Measurements from ENCODE around the gene BMP2K.
"Not testable (repeated sequence)": the region's sequence is repeated elsewhere in the genome, so short reads cannot be mapped to it uniquely, and the experiment has no call there.

Gene BMP2K

DNA sequence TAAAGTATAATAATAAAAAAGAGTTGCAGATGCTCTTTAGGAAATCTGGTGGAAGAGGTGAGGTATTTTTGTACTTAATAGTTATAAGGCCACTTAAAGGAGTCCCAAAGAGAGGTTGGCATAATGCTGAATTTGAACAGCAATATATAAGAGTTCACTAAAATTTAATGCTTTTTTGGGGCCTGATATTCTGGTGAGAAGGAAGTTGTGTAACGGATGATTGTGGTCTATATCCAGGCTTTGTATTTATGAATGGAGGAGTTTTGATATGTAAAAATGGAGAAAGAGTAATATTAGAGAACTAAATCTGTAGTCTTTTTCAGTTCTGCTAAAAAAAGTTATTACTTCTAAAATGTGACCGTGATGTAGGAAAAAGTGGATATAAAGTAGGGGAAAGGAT, 20.4 kb downstream of the BMP2K start:
- DNase-seq = no peak

DNA sequence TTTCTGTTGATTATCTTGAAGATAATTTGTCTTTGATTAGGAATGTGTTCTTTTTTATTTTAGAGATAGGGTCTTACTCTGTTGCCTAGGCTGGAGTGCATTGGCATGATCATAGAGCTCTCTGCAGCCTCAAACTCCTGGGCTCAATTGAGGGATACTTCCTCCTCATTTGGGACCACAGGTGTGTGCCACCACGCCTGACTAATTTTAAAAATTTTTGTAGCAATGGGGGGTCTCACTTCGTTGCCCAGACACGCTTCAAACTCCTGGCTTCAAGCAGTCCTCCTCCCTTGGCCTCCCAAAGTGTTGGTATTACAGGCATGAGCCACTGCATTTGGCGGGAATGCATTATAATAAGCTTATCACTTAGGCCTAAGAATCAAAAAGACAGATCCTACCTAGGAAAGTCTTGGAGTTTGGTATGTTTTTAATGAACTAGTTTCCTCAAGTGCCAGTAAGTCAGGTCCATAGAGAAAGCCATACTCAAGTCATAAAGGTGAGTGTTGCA, 21.7 kb downstream of the BMP2K start:
- DNase-seq = no peak

DNA sequence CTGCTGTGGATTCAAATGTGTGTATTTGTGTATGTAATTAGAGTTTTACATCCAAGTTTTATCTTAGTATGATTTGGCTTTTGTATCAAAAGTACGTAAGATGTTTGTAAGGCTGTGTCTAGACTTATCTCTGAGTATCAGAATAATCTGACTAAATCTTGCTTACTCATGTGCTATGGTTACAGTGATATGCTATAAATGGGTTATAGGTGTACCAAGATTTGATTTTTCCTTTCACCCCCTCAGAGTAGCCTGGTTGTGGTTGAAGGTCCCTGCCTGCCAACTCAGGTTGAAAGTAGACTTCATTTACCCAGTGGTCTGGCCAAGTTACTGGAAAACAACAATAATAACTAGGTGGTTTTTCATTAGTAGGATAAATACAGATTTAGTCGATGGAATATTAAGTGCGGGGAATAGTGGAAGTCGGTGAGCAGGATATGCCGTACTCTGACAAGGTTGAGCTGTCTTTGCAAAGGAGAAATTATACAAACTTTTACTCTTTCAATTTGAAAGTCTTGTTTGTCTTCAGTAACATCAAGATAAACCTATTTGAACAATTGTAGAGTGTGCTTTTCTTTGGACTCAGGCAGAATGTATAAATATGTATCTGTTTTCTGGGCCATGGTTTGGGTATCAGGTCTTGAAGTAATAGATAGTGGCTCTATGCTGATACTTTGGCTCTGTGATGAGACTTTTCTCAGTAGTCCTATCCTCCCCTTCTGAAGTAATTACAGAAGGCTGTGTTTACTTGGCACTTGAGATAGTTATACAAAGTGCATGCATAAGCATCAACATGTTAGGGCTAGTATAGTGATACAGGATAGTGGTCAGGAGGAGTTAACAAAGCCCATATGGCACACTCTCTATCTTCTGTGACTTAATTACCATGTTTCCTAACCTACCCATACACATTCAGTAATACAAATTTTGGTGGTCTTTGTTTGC, 23.7 kb downstream of the BMP2K start:
- DNase-seq = no peak

- no peak for DNase-seq
These were observed 24.8 kb downstream of the BMP2K start for GRCh38 chr4:78800965-78801364.

GRCh38 chr4:78803983-78804382, 27.8 kb downstream of the BMP2K start:
- DNase-seq = no peak

GRCh38 chr4:78806943-78807460, 30.9 kb downstream of the BMP2K start:
- DNase-seq = no peak

- no peak for DNase-seq
These were observed 33.1 kb downstream of the BMP2K start for GRCh38 chr4:78809295-78809694.

DNA sequence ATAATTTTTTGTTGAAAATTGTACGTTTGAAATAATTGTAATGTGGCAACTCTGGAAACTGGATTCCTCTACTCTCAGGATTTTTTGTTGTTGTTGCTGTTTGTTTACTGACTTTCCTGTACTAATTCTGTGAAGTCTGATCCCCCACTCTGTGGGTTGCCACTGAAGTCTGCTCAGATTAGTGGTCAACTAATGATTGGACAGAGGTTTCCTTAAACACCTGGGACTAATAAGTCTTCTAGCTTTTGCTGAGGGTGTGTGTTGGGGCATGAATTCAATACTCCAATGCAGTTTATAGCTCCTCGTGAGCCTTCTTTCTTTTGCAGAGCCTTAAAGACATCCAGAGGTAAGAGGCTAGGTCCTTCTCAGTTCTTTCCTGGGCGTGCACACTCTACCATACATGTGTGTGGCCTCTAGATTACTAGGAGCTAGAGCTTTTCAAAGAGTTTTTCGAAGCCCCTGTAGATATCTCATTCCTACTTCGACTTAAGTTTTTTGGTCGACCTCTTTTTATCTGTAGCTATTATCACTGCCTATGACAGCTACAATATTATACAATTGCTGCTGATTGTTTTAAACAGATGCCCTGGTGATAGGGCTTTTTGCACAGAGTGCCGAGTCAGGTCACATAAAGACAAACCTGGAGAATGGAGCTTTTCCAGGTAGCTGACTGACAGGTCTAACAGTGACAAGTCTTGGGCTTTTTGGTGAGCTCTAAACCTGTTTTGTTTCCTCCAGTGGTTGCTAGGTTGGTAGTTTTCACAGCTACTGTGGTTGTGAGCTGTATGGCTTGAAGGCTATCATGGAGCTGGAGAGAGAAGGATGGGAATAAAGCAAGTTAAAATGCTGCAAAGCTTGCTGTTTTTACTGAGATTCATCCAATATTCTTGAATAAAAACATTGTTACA, 34.0 kb downstream of the BMP2K start:
- no peak for DNase-seq

GRCh38 chr4:78811034-78811433, 34.9 kb downstream of the BMP2K start:
- no peak for DNase-seq

DNA sequence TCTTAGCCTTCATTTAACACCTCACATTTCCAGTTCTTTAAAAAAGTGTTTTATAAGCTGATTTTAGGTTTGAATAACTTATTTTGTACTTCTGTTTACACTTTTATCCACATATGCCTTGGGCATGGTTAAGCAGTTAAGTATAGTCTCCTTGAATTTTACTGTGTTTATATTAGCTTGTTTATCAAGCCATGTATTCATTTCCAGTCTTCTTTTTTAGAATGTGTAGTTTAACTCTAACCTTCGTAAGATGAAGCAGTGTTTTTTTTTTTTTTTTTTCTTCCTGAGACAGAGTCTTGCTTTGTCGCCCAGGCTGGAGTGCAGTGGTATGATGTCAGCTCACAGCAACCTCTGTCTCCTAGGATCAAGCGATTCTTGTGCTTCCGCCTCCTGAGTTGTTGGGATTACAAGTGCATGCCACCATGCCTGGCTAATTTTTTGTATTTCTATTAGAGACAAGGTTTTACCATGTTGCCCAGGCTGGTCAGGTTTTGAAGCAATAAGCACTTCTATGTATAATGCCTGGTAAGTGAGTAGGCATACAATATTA, 42.5 kb downstream of the BMP2K start:
- no peak for DNase-seq

DNA sequence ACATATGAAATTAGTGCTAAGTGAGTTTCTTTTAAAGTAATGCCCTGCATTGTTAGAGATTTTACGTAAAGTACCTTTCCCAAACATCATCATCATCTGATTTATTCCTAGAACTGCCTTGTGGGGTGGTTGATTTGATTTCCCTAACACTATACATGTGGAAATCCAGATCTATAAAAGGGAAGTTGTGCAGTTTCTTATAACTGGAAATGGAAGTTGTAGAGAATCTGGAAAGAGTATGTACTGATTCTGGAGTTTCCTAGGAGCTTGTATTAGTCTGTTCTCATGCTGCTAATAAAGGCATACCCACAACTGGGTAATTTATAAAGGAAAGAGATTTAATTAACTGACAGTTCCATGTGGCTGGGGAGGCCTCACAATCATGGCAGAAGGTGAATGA, 47.9 kb downstream of the BMP2K start:
- DNase-seq = no peak

DNA sequence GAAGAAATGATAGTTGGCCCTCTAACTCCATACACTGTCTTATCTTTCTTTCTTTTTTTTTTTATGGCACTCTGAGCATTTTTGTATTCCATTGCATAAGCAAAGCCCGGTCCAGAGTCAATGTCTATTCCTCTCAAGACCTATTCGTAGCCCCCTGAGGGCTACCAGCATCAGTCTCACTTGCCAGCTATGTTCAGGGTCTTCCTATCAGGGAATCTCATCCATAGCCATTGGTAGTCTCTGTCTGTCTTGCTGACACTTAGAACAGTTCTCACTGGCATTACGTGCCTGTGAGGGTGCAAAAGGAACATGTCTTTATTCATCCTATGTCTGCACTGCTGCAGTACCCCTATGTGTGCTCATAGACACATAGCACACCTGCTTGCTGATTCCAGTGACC, 51.0 kb downstream of the BMP2K start:
- no peak for DNase-seq

DNA sequence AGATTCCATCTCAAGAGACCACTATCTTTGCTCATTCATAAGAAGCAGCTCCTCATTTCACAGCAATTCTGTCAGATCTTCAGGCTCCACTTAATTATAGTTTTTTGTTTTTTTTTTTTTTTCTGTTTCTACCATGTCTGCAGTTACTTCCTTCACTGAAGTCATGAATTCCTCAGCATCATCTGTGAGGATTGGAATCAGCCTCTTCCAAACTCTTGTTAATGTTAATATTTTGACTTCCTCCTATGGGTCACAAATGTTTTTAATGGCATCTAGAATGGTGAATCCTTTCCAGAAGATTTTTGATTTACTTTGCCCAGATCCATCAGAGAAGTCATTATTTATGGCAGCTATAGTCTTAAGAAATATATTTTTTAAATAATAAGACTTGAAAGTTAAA, 53.1 kb downstream of the BMP2K start:
- no peak for DNase-seq

DNA sequence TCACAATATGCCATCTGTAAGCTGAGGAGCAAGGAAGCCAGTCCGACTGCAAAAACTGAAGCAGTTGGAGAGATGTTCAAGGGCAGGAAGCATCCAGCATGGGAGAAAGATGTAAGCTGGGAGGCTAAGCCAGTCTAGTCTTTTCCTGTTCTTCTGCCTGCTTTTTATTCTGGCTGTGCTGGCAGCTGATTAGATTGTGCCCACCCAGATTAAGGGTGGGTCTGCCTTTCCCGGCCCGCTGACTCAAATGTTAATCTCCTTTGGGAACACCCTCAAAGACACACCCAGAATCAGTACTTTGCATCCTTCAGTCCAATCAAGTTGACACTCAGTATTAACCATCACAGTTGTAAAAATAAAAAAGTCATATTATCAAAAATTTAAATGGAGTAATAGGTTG, 63.5 kb downstream of the BMP2K start:
- not testable (repeated sequence) for DNase-seq

- DNase-seq = not testable (repeated sequence)
These were observed 64.1 kb downstream of the BMP2K start for GRCh38 chr4:78840286-78840685.

GRCh38 chr4:78845472-78845871, 69.3 kb downstream of the BMP2K start:
- DNase-seq = no peak

DNA sequence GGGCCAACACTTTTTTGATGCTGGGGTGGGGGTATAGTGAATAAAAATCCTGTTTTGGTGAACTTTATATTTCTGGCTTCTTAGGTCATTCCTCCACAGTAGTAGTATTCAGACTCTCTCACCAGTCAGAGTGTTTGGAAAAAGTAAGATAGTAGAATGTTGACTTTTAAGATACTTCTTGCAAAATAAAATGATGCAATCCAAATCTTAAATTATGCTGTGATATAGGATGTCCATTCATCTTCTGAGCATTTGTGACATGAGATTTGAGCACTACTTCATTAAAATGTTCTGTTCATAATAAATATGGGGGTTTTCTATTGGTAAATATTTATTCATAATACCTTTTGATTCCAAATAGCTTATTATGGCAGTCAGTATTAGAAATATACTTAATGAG, 70.1 kb downstream of the BMP2K start:
- no peak for DNase-seq

DNA sequence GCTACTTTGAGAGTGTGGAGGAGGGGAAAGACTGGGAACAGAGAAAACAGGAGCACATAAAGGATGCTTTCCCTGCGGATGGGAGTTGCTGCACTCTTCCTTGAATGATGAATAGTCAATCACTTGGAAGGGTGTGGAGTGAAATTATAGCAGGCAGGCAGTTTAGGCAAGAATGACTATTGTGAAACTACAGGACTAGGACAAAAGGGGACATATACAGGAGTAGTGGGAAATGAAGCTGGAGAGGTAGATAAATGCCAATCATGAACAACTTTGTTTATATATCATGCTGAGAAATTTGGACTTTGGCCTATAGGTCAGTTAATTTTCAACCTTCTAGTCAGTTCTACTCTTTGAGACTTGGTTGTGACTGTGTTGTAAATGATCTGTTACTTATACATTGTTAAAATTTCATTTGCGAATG, 86.2 kb downstream of the BMP2K start:
- DNase-seq = no peak

DNA sequence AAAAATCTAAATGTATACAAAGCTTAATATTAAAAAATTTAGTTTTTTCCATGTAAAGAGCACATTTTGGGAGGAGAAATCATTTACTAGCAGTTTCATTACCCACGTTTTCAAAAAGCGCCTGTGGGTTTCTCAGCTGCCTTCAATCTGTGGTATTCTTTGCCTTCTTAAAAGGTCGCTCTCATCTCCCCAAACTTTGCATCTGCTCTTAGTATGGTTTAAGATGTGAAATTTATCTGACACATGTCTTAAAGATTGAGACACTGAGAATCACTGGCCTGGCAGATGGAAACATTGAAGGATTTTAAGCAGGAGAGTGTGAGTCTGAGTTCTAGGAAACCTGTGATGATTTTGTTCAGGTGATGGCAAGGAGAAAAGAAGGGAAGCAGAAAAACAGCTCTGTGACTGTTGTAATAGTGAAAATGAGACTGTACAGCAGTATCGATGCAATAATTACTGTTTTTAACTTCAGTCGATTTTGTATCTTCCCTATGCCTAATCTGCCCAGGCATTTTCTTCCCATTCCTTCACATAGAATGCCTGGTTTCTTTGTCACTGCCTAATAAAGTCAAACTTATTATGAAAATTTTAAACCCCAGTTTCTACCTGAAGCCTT, 87.2 kb downstream of the BMP2K start:
- no peak for DNase-seq

DNA sequence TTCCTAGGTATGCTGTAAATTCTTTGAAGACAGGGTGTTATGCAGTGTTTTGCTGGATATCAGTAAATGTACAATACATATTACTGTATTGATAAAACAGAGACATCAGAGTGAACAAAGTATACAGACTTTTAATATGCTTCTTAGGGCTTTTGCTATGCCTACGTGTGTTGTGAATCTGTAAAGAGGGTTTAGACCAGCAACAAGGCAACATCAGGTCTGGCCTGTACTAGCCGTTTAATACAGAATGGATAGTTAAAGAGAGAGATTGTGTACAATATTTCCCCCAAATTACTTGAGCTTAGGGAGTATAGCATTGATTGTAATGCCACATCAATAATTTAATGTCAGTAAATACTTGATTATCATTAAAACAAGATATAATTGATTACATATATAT, 87.8 kb downstream of the BMP2K start:
- no peak for DNase-seq

- DNase-seq = no peak
These were observed 88.4 kb downstream of the BMP2K start for GRCh38 chr4:78864405-78865024.

- no peak for DNase-seq
These were observed 89.3 kb downstream of the BMP2K start for GRCh38 chr4:78865451-78865850.
